Osteocyte (in vitro differentiated cells): ENCODE measurements around the gene ASB16. TPM values are rescaled to one million over a fixed set of nuclear protein-coding genes. Genes with fewer than 3 reads are reported as not detected.

ENCODE experiments used
- DNase-seq: peaks from one replicate; pipeline ENCODE4 v3.0.0; 2021; ENCODE audit warnings: mixed read lengths; ENCODE audit not compliant: unreplicated experiment; ENCODE audit errors: extremely low spot score
- H3K27ac Mint-ChIP-seq: one replicate; pipeline ENCODE4 v1.8.0; 2021; ENCODE audit warnings: mild to moderate bottlenecking, mixed read lengths; ENCODE audit not compliant: unreplicated experiment
- H3K27me3 Mint-ChIP-seq: one replicate; pipeline ENCODE4 v1.8.0; 2021; ENCODE audit warnings: mixed read lengths; ENCODE audit not compliant: unreplicated experiment
- H3K36me3 Mint-ChIP-seq: one replicate; pipeline ENCODE4 v1.8.0; 2021; ENCODE audit warnings: mixed read lengths; ENCODE audit not compliant: unreplicated experiment
- H3K4me1 Mint-ChIP-seq: one replicate; pipeline ENCODE4 v1.8.0; 2021; ENCODE audit warnings: mixed read lengths; ENCODE audit not compliant: unreplicated experiment
- H3K4me3 Mint-ChIP-seq: one replicate; pipeline ENCODE4 v1.8.0; 2021; ENCODE audit warnings: mild to moderate bottlenecking, moderate library complexity, mixed read lengths; ENCODE audit not compliant: unreplicated experiment
- H3K9me3 Mint-ChIP-seq: one replicate; pipeline ENCODE4 v1.8.0; 2021; ENCODE audit warnings: mixed read lengths; ENCODE audit not compliant: unreplicated experiment
- total RNA-seq: library from RNA; stranded (reverse); gene quantifications from 2 replicates; pipeline ENCODE4 v1.2.1, GENCODE V29; 2021
- TF ChIP-seq, protein P1 (sequence below): fragments of 200-600 bp; sonication (generic); IDR thresholded peaks from 2 replicates; pipeline ENCODE4 v1.5.0; 2021; ENCODE audit warnings: antibody characterized with exemption, mild to moderate bottlenecking, moderate library complexity

ASB16 gene
- total RNA-seq, 1 donor from 2014 or later: not detected

DNA sequence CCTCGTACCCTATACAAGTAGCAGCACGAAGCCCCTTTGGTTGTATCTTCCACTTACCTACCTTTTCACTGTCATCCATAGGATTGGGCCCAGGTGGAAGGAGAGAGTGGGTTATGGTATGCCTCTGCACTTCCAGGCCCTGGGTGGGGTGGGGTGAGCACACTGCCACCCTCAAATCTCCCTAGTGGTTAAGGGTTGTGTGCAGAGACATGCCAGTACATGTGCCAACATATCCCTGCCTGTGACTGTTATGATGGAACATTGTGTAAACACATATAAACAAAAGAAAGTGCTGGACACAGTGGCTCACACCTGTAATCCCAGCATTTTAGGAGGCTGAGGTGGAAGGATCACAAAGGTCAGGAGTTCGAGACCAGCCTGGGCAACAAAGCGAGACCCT lies 17.6 kb upstream of the ASB16 start:
- peaks cover 2% of the 10 kb centered on the region for H3K36me3 Mint-ChIP-seq

DNA sequence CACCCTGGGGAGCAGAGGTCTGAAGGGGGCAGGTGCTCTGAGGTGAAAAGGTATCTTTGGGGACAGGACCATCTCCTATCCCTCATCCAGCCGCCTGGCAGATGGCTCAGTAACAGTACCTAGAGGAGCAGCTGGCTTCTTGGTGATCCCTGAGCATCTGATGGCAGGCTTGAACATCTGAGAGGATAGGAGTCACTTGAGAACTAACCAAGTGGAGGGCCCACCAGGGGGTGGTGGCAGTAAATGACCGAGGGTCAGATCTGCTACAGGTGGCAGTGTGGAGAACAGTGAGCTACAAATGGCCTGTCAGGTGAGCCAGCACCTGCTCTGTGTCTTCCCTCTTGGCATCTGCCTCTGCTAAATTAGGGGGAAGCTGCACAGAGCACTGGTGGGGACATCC lies 15.0 kb upstream of the ASB16 start:
- no peak overlapping the region for H3K27ac Mint-ChIP-seq
- H3K4me3 Mint-ChIP-seq: no peak overlapping the region
- TF ChIP-seq, protein P1, sequence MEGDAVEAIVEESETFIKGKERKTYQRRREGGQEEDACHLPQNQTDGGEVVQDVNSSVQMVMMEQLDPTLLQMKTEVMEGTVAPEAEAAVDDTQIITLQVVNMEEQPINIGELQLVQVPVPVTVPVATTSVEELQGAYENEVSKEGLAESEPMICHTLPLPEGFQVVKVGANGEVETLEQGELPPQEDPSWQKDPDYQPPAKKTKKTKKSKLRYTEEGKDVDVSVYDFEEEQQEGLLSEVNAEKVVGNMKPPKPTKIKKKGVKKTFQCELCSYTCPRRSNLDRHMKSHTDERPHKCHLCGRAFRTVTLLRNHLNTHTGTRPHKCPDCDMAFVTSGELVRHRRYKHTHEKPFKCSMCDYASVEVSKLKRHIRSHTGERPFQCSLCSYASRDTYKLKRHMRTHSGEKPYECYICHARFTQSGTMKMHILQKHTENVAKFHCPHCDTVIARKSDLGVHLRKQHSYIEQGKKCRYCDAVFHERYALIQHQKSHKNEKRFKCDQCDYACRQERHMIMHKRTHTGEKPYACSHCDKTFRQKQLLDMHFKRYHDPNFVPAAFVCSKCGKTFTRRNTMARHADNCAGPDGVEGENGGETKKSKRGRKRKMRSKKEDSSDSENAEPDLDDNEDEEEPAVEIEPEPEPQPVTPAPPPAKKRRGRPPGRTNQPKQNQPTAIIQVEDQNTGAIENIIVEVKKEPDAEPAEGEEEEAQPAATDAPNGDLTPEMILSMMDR: no peak
- H3K27me3 Mint-ChIP-seq: no peaks in the 10 kb centered on the region
- DNase-seq: no peak
- peaks cover 3% of the 10 kb centered on the region for H3K36me3 Mint-ChIP-seq
- H3K9me3 Mint-ChIP-seq: no peaks in the 10 kb centered on the region
- no peaks in the 10 kb centered on the region for H3K4me1 Mint-ChIP-seq

More for the DNA sequence above, 17.6 kb upstream of the ASB16 start:
- H3K9me3 Mint-ChIP-seq: no peaks in the 10 kb centered on the region
- H3K4me1 Mint-ChIP-seq: no peaks in the 10 kb centered on the region
- H3K27ac Mint-ChIP-seq: no peak overlapping the region
- DNase-seq: no peak
- TF ChIP-seq, protein P1: no peak
- H3K4me3 Mint-ChIP-seq: no peak overlapping the region
- H3K27me3 Mint-ChIP-seq: no peaks in the 10 kb centered on the region

DNA sequence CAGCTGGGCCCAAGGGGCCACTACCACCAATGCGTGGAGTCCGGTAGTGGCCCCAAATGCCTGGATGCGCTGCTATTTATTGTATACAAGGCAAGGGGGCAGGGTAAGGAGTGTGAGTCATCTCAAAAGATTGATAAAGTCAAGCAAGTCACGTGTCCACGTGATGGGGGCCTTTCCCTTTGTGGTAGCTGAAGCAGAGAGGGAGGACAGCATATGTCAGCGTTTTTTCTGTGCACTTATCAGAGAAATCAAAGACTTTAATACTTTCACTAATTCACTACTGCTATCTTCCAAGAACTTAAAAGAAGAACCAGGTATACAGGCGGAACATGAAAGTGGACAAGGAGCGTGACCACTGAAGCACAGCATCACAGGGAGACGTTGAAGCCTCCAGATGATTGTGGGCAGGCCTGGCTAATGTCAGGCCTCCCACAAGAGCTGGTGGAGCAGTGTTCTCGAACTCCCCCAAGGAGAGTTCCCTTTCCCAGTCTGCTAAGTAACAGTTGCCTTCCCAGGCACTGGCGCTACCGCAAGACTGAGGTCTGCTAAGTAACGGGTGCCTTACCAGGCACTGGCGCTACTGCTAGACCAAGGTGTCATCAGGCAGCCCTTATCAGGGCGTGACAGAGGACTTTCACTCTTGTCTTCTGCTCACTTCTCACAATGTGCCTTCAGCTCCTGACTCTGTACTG lies 10.8 kb upstream of the ASB16 start:
- H3K9me3 Mint-ChIP-seq: no peaks in the 10 kb centered on the region
- H3K36me3 Mint-ChIP-seq: peaks cover 3% of the 10 kb centered on the region
- DNase-seq: no peak
- H3K27ac Mint-ChIP-seq: no peak overlapping the region
- no peaks in the 10 kb centered on the region for H3K4me1 Mint-ChIP-seq
- no peaks in the 10 kb centered on the region for H3K27me3 Mint-ChIP-seq
- H3K4me3 Mint-ChIP-seq: no peak overlapping the region
- TF ChIP-seq, protein P1: no peak

DNA sequence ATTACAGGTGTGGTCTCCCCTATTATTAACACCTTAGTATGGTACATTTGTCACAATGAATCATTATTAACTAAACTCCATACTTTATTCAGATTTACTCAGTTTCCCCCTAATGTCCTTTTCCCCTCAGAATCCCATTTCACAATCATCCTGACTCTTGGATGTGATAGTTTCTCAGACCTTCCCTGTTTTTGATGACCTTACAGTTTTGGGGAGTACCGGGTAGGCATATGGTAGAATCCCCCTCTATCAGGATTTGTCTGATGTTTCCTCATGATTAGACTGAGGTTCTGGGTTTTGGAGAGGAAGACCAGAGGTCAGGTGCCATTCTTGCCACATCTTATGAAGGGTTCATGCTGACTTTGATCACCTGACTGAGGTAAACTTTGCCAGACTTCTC lies 6.0 kb upstream of the ASB16 start:
- Mint-ChIP-seq H3K4me1 (peaks cover 9% of the 10 kb centered on the region), H3K9me3 (no peaks in the 10 kb centered on the region), H3K4me3 (no peak overlapping the region), H3K27ac (no peak overlapping the region), H3K27me3 (no peaks in the 10 kb centered on the region), H3K36me3 (no peaks in the 10 kb centered on the region)
- TF ChIP-seq, protein P1: no peak
- DNase-seq: no peak

DNA sequence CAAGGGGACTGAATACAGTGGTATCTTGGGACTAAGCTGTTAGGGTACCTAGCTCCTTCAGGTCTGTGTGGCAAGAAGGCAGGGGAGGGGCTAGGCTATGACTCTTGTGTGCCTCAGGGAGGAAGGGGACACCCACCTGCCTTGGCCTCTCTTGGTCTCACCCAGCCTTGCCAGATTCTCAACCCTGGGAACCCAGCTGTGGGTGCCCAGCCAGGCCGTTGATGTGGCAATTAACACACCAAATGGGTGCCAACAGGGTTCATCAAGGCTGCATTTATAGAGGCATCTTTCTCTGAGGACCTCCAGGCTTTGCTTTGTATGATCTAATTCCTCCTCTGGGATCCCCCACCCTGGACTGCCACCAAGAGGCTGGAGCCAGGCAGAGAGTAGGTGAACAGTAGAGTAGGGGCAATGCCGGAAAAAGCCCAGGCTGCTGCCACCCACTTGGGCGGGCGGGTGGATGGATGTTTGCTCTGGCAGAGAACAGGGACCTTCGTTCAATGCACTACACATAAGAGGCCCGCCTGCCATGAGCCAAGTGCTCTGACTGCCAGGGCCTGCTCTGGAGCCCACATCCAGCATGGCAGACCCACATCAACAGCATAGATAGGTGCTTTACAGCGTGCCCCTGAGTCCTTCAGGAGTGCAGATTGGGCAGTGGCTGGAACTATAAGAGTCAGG lies 3.2 kb upstream of the ASB16 start:
- Mint-ChIP-seq H3K27ac (no peak overlapping the region), H3K4me1 (peaks cover 16% of the 10 kb centered on the region), H3K9me3 (no peaks in the 10 kb centered on the region), H3K36me3 (no peaks in the 10 kb centered on the region), H3K4me3 (no peak overlapping the region), H3K27me3 (no peaks in the 10 kb centered on the region)
- no peak for DNase-seq
- TF ChIP-seq, protein P1: no peak
